K562 (cell line): Measurements from ENCODE around the gene B3GAT2. TPM values are rescaled to one million over a fixed set of nuclear protein-coding genes. Genes with fewer than 3 reads are reported as not detected.

Experiments
- ATAC-seq: fragments of 200-7000 bp; cut with Tn5 transposase; 3 replicates; pipeline ENCODE4 v1.9.1; 2020; ENCODE audit warnings: moderate library complexity
- BruUV-seq: library from RNA; stranded (reverse); fragments of 400-500 nt; replicated peaks from 2 replicates; lab custom pipeline; 2021; lab: Mats Ljungman, UMichigan
- CTCF ChIA-PET: fragments of 300-600 bp; formaldehyde crosslinking; extraction: SDS; loops from one replicate; lab custom pipeline; 2021; ENCODE audit warnings: low intra/inter-chr PET ratio; lab: Yijun Ruan, JAX
- POLR2A ChIA-PET: fragments of 300-600, 350-650 bp; sonication (Branson Sonifier 250); formaldehyde crosslinking; extraction: SDS; loops from one replicate; lab custom pipeline; 2021; ENCODE audit warnings: antibody characterized with exemption, inconsistent platforms; lab: Yijun Ruan, JAX
- DNase-seq, 4 experiments: peaks; one replicate each; pipeline versions ENCODE4 v3.0.0 to v3.0.0-alpha.2; 2011 to 2018; ENCODE audit warnings: low spot score in 3 of 4, mixed read lengths in 3 of 4; ENCODE audit errors: extremely low read depth in 1 of 4
- FAIRE-seq: peaks from 2 replicates; lab custom pipeline; 2011; peaks lifted over from hg19 to GRCh38; lab: Jason Lieb, UNC
- H2AFZ ChIP-seq: 2 replicates; pipeline ENCODE4 v1.6.0; 2011; ENCODE audit warnings: low read depth, low read length, control low read depth, inconsistent platforms
- H3K27ac ChIP-seq: fragments of 200-600 bp; 3 replicates; pipeline ENCODE4 v1.8.0; 2011; ENCODE audit warnings: low read depth, mild to moderate bottlenecking, control low read depth, inconsistent platforms, low read length, moderate library complexity, mixed read lengths; ENCODE audit errors: extremely low read depth
- H3K27me3 ChIP-seq, 2 experiments: fragments of 300-600 bp in 1 of 2; 2 replicates in 1 of 2; 3 replicates in 1 of 2; pipeline versions ENCODE4 v1.6.0 to v1.8.0; 2011; ENCODE audit warnings: inconsistent platforms in 2 of 2, low read length in 2 of 2, mild to moderate bottlenecking in 1 of 2, mixed read lengths in 1 of 2, moderate library complexity in 1 of 2; ENCODE audit not compliant: control insufficient read depth in 2 of 2, insufficient read depth in 2 of 2
- H3K36me3 ChIP-seq: fragments of 300-600 bp; 3 replicates; pipeline ENCODE4 v1.8.0; 2011; ENCODE audit warnings: mild to moderate bottlenecking, low read length, inconsistent platforms; ENCODE audit not compliant: control insufficient read depth, insufficient read depth
- H3K4me1 ChIP-seq, 2 experiments: fragments of 200-600 bp in 1 of 2; replicated peaks in 1 of 2; 2 replicates in 1 of 2; 3 replicates in 1 of 2; pipeline versions ENCODE4 v1.5.1 to v1.8.0; 2011; ENCODE audit warnings: inconsistent platforms in 2 of 2, low read length in 2 of 2, mild to moderate bottlenecking in 1 of 2, mixed read lengths in 1 of 2, moderate library complexity in 1 of 2; ENCODE audit not compliant: control insufficient read depth in 2 of 2, insufficient read depth in 2 of 2
- H3K4me2 ChIP-seq: 2 replicates; pipeline ENCODE4 v1.6.1; 2011; ENCODE audit warnings: low read length, control low read depth, inconsistent platforms, mixed read lengths; ENCODE audit not compliant: insufficient read depth
- H3K4me3 ChIP-seq: fragments of 200-600 bp; sonication (generic), shearing (Covaris generic); 2 replicates; pipeline ENCODE4 v1.5.1; 2016; ENCODE audit warnings: control low read depth, inconsistent platforms
- H3K79me2 ChIP-seq: fragments of 200-600 bp; 3 replicates; pipeline ENCODE4 v1.8.0; 2011; ENCODE audit warnings: low read length, inconsistent platforms; ENCODE audit not compliant: control insufficient read depth, insufficient read depth
- H3K9ac ChIP-seq, 2 experiments: 2 replicates each; pipeline versions ENCODE4 v1.6.0 to v1.6.1; 2011; ENCODE audit warnings: low read depth in 2 of 2, low read length in 2 of 2, control low read depth in 1 of 2, inconsistent platforms in 1 of 2, mild to moderate bottlenecking in 1 of 2, mixed read lengths in 1 of 2; ENCODE audit not compliant: insufficient read depth in 1 of 2
- H3K9me1 ChIP-seq: one replicate; pipeline ENCODE4 v1.6.0; 2011; ENCODE audit warnings: inconsistent platforms, mild to moderate bottlenecking, low read length, moderate library complexity; ENCODE audit not compliant: control insufficient read depth, insufficient read depth
- H3K9me3 ChIP-seq: replicated peaks from 2 replicates; pipeline ENCODE4 v1.5.1; 2011; ENCODE audit warnings: low read depth, low read length, inconsistent platforms; ENCODE audit not compliant: control insufficient read depth, insufficient read depth
- H4K20me1 ChIP-seq: replicated peaks from 2 replicates; pipeline ENCODE4 v1.6.1; 2011; ENCODE audit warnings: low read length, inconsistent platforms, mixed read lengths; ENCODE audit not compliant: control insufficient read depth, insufficient read depth
- BHLHE40 ChIP-seq: IDR thresholded peaks from 2 replicates; pipeline ENCODE4 v1.6.1; 2011; ENCODE audit warnings: low read length, improper control_type of control experiment
- CBFA2T2 ChIP-seq: fragments of 450-650 bp; conservative IDR thresholded peaks from 2 replicates; pipeline ENCODE4 v1.6.1; 2017; ENCODE audit warnings: mild to moderate bottlenecking
- CXXC5 ChIP-seq: fragments of 250-450 bp; sonication (Bioruptor Pico); IDR thresholded peaks from 2 replicates; pipeline ENCODE4 v1.8.0; 2022; ENCODE audit warnings: inconsistent platforms, mild to moderate bottlenecking, moderate library complexity
- EGR1 ChIP-seq: fragments of 450-650 bp; conservative IDR thresholded peaks from 2 replicates; pipeline ENCODE4 v1.6.1; 2017; ENCODE audit warnings: mild to moderate bottlenecking
- HNRNPH1 ChIP-seq: fragments of 200-400 bp; formaldehyde crosslinking; optimal IDR thresholded peaks from 2 replicates; pipeline ENCODE3; 2017; ENCODE audit warnings: low read depth, mild to moderate bottlenecking, low read length, moderate library complexity
- HNRNPL ChIP-seq: fragments of 200-400 bp; formaldehyde crosslinking; IDR thresholded peaks from 2 replicates; pipeline ENCODE4 v1.6.1; 2017; ENCODE audit warnings: low read depth, mild to moderate bottlenecking, low read length
- NONO ChIP-seq, 2 experiments: fragments of 200-400 bp in 1 of 2; fragments of 450-650 bp in 1 of 2; formaldehyde crosslinking in 1 of 2; IDR thresholded peaks; 2 replicates each; pipeline ENCODE4 v1.6.1; 2017; ENCODE audit warnings: low read depth in 2 of 2, mild to moderate bottlenecking in 2 of 2, moderate library complexity in 2 of 2, low read length in 1 of 2
- PTTG1 ChIP-seq: fragments of 450-650 bp; IDR thresholded peaks from 2 replicates; pipeline ENCODE4 v1.6.1; 2016; ENCODE audit warnings: low read depth, mild to moderate bottlenecking, missing genetic modification characterization, missing compliant biosample characterization
- RB1 ChIP-seq: fragments of 450-650 bp; IDR thresholded peaks from 2 replicates; pipeline ENCODE4 v1.6.1; 2017; ENCODE audit warnings: low read depth, mild to moderate bottlenecking
- TFE3 ChIP-seq: fragments of 450-650 bp; formaldehyde crosslinking; IDR thresholded peaks from 2 replicates; pipeline ENCODE4 v1.4.0; 2020; ENCODE audit warnings: mild to moderate bottlenecking, mixed read lengths
- TOE1 ChIP-seq, 2 experiments: fragments of 450-650 bp in 1 of 2; sonication (generic) in 1 of 2; formaldehyde crosslinking in 1 of 2; IDR thresholded peaks; 2 replicates each; pipeline versions ENCODE4 v1.7.1 to v1.8.0; 2016 to 2022; ENCODE audit warnings: borderline replicate concordance in 2 of 2, mild to moderate bottlenecking in 2 of 2, antibody characterized with exemption in 1 of 2, inconsistent platforms in 1 of 2, low read depth in 1 of 2, missing genetic modification reagents in 1 of 2, moderate library complexity in 1 of 2
- YBX1 ChIP-seq: fragments of 450-650 bp; IDR thresholded peaks from 2 replicates; pipeline ENCODE4 v1.7.1; 2016; ENCODE audit warnings: mild to moderate bottlenecking
- ZBTB34 ChIP-seq: fragments of 250-450 bp; sonication (Bioruptor Pico); IDR thresholded peaks from 2 replicates; pipeline ENCODE4 v1.8.0; 2021; ENCODE audit warnings: mild to moderate bottlenecking, moderate library complexity
- ZNF354B ChIP-seq: fragments of 250-450 bp; sonication (Bioruptor Pico); IDR thresholded peaks from 2 replicates; pipeline ENCODE4 v1.4.0; 2020
- WGBS: fragments of 100-300 bp; shearing (Covaris generic); methylation state at CpG from one replicate; pipeline ENCODE4 v1.1.6; 2016; ENCODE audit warnings: low coverage, mixed read lengths; ENCODE audit not compliant: insufficient coverage; ENCODE audit errors: missing lambda C conversion rate; 5-methylcytosine and 5-hydroxymethylcytosine counted together
- in situ Hi-C: fragments of 300-500 bp; cut with MboI; formaldehyde crosslinking; loops from 4 replicates; pipeline ENCODE4 v1.15.0; 2018; ENCODE audit warnings: inconsistent platforms, mixed read lengths
- intact Hi-C: fragments of 100-400 bp; cut with micrococcal nuclease; formaldehyde crosslinking; loops from 2 replicates; pipeline ENCODE4 v1.14.2; 2022
- polyA plus RNA-seq, 8 experiments: library from polyadenylated mRNA; depleted of rRNA in 4 of 8; stranded (reverse) in 5 of 8; unstranded in 3 of 8; fragments of >200 nt; fragmentation: Nextera tagmentation in 2 of 8; fragmentation: Illumina TruSeq in 1 of 8; extraction: Ambion mirVana in 2 of 8; extraction: Trizol in 1 of 8; gene quantifications; 2 replicates each; pipeline versions ENCODE4 v1.2.1 to v1.2.3, GENCODE V29; 2011 to 2014; ENCODE audit warnings: inconsistent platforms in 1 of 8, missing spikeins in 1 of 8
- total RNA-seq, 7 experiments: library from RNA; depleted of rRNA in 6 of 7; stranded (reverse); fragments of >200 nt in 6 of 7; fragmentation: Illumina TruSeq in 2 of 7; extraction: Trizol in 2 of 7; gene quantifications; 2 replicates each; pipeline versions ENCODE4 v1.2.1 to v1.2.3, GENCODE V29; 2011 to 2021; ENCODE audit warnings: low replicate concordance in 1 of 7

The B3GAT2 gene
- total and polyA plus RNA-seq, 9 of the 15 experiments (the other 6 are each of a cell fraction or from before 2014, with no cell fraction given): 0.01 to 0.43 (median 0.04) TPM; not detected in 4

GRCh38 chr6:70956191-70956450, 739 bp downstream of the B3GAT2 start (continued):
- TF ChIP-seq TOE1 (IDR thresholded peaks at IDR 0.05; ENCODE audit: borderline replicate concordance) (no peak), TOE1 (CRISPR knock-in tag; IDR thresholded peaks at IDR 0.05; ENCODE audit: borderline replicate concordance, low read depth) (no peak), TFE3 (CRISPR knock-in tag) (no peak), CBFA2T2 (no peak), EGR1 (peak; percentile 58), YBX1 (no peak), PTTG1 (tag) (no peak), HNRNPH1 (no peak), ZNF354B (CRISPR knock-in tag) (no peak)

GRCh38 chr6:70955441-70956190, 1.2 kb downstream of the B3GAT2 start:
- CTCF ChIA-PET: interaction anchor here (0.7 to 1.6 kb wide), 8 partner anchors 249 to 734 kb away, joined by 3 to 7 read pairs (median 4); no protein-coding TSS in a partner anchor
- WGBS: 1% methylated on average over 48 of the region's 65 CpGs
- peaks cover 5 to 14% of the 10 kb centered on the region in 2 experiments; a peak in 3 of 5 replicates for H3K27me3 ChIP-seq
- H2AFZ ChIP-seq: peak overlapping the region; percentile 74
- intact Hi-C loops (loop anchor here (2.0 kb wide), 2 partner anchors 249 to 735 kb away; no protein-coding TSS in a partner anchor), in situ Hi-C loops (loop anchor here (10.0 kb wide), 1 partner anchor 251 kb away; no protein-coding TSS in a partner anchor)
- H3K36me3 ChIP-seq: no peaks in the 10 kb centered on the region
- no peaks in the 10 kb centered on the region for H3K9me1 ChIP-seq
- POLR2A ChIA-PET: interaction anchor here (0.7 to 0.9 kb wide), 3 partner anchors 30 to 435 kb away, joined by 3 read pairs; no protein-coding TSS in a partner anchor
- no peaks in the 10 kb centered on the region for H3K79me2 ChIP-seq
- peak overlapping the region; percentile 73 for H3K4me2 ChIP-seq
- FAIRE-seq: peak; percentile 78
- H3K27ac ChIP-seq: no peak overlapping the region
- peak overlapping the region; percentile 43 for H3K4me3 ChIP-seq
- peaks cover 0 to 20% of the 10 kb centered on the region in 2 experiments; a peak in 2 of 5 replicates for H3K4me1 ChIP-seq
- no peaks in the 10 kb centered on the region for H4K20me1 ChIP-seq
- peak overlapping the region in 1 of 2 experiments; percentile 88; a peak in 2 of 4 replicates for H3K9ac ChIP-seq
- no TSS peak for BruUV-seq
- peak; percentile 76 to 82 (median 78) for DNase-seq
- no peaks in the 10 kb centered on the region for H3K9me3 ChIP-seq
- peak; percentile 99 for ATAC-seq
- TF ChIP-seq BHLHE40 (peak; percentile 88), RB1 (peak; percentile 77), NONO (IDR thresholded peaks at IDR 0.05; ENCODE audit: low read depth in 2 of 2, low read length in 1 of 2) (peak in 1 of 2 experiments; percentile 75; a peak in 1 of 4 replicates), CXXC5 (CRISPR knock-in tag) (peak; percentile 64; the same call in 1 of the 2 replicates), HNRNPL (peak; percentile 46; the same call in 1 of the 2 replicates), ZBTB34 (CRISPR knock-in tag) (no peak)
